HG03457 (cell line): Measurements from ENCODE around the gene CAT.

Source experiments
- ATAC-seq: cut with Tn5 transposase; IDR thresholded peaks from one replicate; pipeline ENCODE4 v1.9.1; 2021; ENCODE audit warnings: moderate number of reproducible peaks; ENCODE audit not compliant: unreplicated experiment

CAT gene

DNA sequence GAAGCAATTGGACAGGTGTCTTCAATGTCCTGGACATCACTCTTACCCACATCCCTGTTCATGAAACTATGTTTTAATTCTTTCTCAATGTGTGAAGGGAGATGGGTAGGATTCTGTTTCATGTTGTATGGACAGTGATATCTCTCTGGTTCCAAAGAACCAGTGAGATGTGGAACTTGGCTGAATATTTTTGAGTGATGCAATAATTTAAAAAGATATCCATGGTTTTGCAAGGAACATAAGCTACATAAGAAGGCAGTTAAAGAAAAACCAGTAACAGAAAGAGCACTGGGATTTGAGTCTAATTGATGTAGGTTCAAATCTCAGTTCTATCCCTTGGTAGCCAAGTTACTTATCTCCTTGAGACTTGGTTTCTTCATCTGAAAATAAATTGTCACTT lies 82.5 kb downstream of the CAT start:
- no peak for ATAC-seq
